ENCODE results near the gene EXOC7.

EXOC7 gene

GRCh38 chr17:76036497-76037261 is 66.9 kb downstream of the EXOC7 start:
- no peak for DNase-seq

GRCh38 chr17:76034428-76035350 is 68.9 kb downstream of the EXOC7 start:
- peak; percentile 29 for DNase-seq

GRCh38 chr17:76033139-76033538 is 70.4 kb downstream of the EXOC7 start:
- no peak for DNase-seq

GRCh38 chr17:76032780-76033108 is 70.8 kb downstream of the EXOC7 start:
- no peak for DNase-seq

- no peak for DNase-seq
Measured at GRCh38 chr17:76032073-76032779, 71.4 kb downstream of the EXOC7 start.

All from NCI-H1694 treated with DMSO at 0.1 percent for 48 hours (cell line).